Measurements from ENCODE around the gene TBXT.

- no peak for TF ChIP-seq CTCF (IDR thresholded peaks at IDR 0.05; ENCODE audit: insufficient read depth, low read length, poor library complexity, severe bottlenecking)
- no peak for TF ChIP-seq EZH2phosphoT487 (conservative IDR thresholded peaks at IDR 0.05; ENCODE audit: low read length)
Observed at GRCh38 chr6:166197361-166197760, 29.7 kb upstream of the TBXT start.
